OCI-LY1 (cell line): ENCODE data around the gene SLX4IP.

Source experiments
- H2AFZ ChIP-seq: fragments of 200-600 bp; sonication (generic), shearing (Covaris generic); 2 replicates; pipeline ENCODE4 v1.6.0; 2014; ENCODE audit warnings: antibody characterized with exemption, mild to moderate bottlenecking, low read length
- H3F3A ChIP-seq: fragments of 200-600 bp; sonication (generic), shearing (Covaris generic); 2 replicates; pipeline ENCODE4 v1.6.0; 2014; ENCODE audit warnings: mild to moderate bottlenecking, antibody characterized with exemption, low read length, moderate library complexity; ENCODE audit not compliant: insufficient read depth
- H3K27ac ChIP-seq: fragments of 200-600 bp; sonication (generic); 2 replicates; pipeline ENCODE4 v1.5.1; 2014; ENCODE audit warnings: low read length, mixed run types, mild to moderate bottlenecking, low read depth; ENCODE audit not compliant: poor library complexity, severe bottlenecking
- H3K27me3 ChIP-seq: fragments of 200-600 bp; sonication (generic); 2 replicates; pipeline ENCODE4 v1.6.0; 2014; ENCODE audit warnings: antibody characterized with exemption, mild to moderate bottlenecking, low read length, moderate library complexity; ENCODE audit not compliant: insufficient read depth
- H3K36me3 ChIP-seq: fragments of 200-600 bp; sonication (generic); 2 replicates; pipeline ENCODE4 v1.6.1; 2014; ENCODE audit warnings: mild to moderate bottlenecking, antibody characterized with exemption, low read length, moderate library complexity, mixed read lengths; ENCODE audit not compliant: insufficient read depth
- H3K4me1 ChIP-seq: fragments of 200-600 bp; sonication (generic); 2 replicates; pipeline ENCODE4 v1.5.1; 2014; ENCODE audit warnings: mild to moderate bottlenecking, low read length, moderate library complexity; ENCODE audit not compliant: insufficient read depth, severe bottlenecking
- H3K4me2 ChIP-seq: fragments of 200-600 bp; sonication (generic), shearing (Covaris generic); 2 replicates; pipeline ENCODE4 v1.6.1; 2014; ENCODE audit warnings: low read length
- H3K4me3 ChIP-seq: fragments of 200-600 bp; sonication (generic); 2 replicates; pipeline ENCODE4 v1.5.1; 2014; ENCODE audit warnings: low read length, low read depth, mild to moderate bottlenecking, mixed read lengths; ENCODE audit not compliant: poor library complexity, severe bottlenecking
- H3K79me2 ChIP-seq: fragments of 200-600 bp; shearing (Covaris generic); 2 replicates; pipeline ENCODE4 v1.6.1; 2016; ENCODE audit warnings: mixed run types, low read length, mixed read lengths; ENCODE audit not compliant: insufficient read depth
- H3K9ac ChIP-seq: fragments of 200-600 bp; sonication (generic), shearing (Covaris generic); 2 replicates; pipeline ENCODE4 v1.6.1; 2014; ENCODE audit warnings: mild to moderate bottlenecking, low read length, mixed read lengths
- H3K9me2 ChIP-seq: fragments of 200-600 bp; sonication (generic), shearing (Covaris generic); 2 replicates; pipeline ENCODE4 v1.6.1; 2014; ENCODE audit warnings: low read depth, mild to moderate bottlenecking, low read length, mixed read lengths
- H3K9me3 ChIP-seq: fragments of 200-600 bp; shearing (Covaris generic); 2 replicates; pipeline ENCODE4 v1.6.1; 2014; ENCODE audit warnings: low read length, mixed read lengths
- H4K20me1 ChIP-seq: fragments of 200-600 bp; sonication (generic), shearing (Covaris generic); 2 replicates; pipeline ENCODE4 v1.6.0; 2016; ENCODE audit warnings: mild to moderate bottlenecking, low read length; ENCODE audit not compliant: insufficient read depth
- CTCF ChIP-seq: fragments of 200-600 bp; sonication (generic), shearing (Covaris generic); IDR thresholded peaks from 2 replicates; pipeline ENCODE4 v1.5.1; 2017; ENCODE audit warnings: mild to moderate bottlenecking, antibody characterized with exemption, low read length, moderate library complexity, mixed read lengths
- EZH2 ChIP-seq: fragments of 200-600 bp; sonication (generic), shearing (Covaris generic); IDR thresholded peaks from 2 replicates; pipeline ENCODE4 v1.8.0; 2017; ENCODE audit warnings: borderline replicate concordance, mixed run types, mild to moderate bottlenecking, antibody characterized with exemption, low read length, moderate library complexity, mixed read lengths

Gene SLX4IP

DNA sequence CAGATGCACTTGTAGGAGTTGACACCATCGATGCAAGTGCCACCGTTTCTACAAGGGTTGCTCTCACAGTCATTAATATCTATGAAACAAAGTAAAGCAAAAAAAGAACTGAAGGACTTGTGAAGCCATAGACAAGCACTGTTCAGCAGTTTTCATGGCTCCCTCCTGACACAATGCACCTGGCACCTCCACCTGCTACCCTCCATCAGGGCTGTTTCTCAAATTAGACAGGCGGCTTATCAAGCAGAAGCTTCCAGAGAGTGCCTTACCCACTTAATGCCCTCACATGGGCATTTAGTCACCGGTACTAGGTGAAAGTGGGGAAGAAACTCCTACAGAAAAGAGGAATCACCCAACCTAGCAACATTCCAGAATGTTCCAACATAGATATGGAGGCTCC lies 210.9 kb downstream of the SLX4IP start:
- H3F3A ChIP-seq = no peaks in the 10 kb centered on the region
- H4K20me1 ChIP-seq = no peaks in the 10 kb centered on the region
- no peaks in the 10 kb centered on the region for H3K79me2 ChIP-seq
- H3K4me1 ChIP-seq = no peaks in the 10 kb centered on the region
- no peaks in the 10 kb centered on the region for H3K27me3 ChIP-seq
- H3K4me3 ChIP-seq = no peak overlapping the region
- H3K9me3 ChIP-seq = no peaks in the 10 kb centered on the region
- H3K27ac ChIP-seq = no peak overlapping the region
- no peak overlapping the region for H2AFZ ChIP-seq
- no peaks in the 10 kb centered on the region for H3K9me2 ChIP-seq
- H3K36me3 ChIP-seq = no peaks in the 10 kb centered on the region
- no peak overlapping the region for H3K4me2 ChIP-seq
- H3K9ac ChIP-seq = no peak overlapping the region
- TF ChIP-seq CTCF (no peak), EZH2 (no peak)

DNA sequence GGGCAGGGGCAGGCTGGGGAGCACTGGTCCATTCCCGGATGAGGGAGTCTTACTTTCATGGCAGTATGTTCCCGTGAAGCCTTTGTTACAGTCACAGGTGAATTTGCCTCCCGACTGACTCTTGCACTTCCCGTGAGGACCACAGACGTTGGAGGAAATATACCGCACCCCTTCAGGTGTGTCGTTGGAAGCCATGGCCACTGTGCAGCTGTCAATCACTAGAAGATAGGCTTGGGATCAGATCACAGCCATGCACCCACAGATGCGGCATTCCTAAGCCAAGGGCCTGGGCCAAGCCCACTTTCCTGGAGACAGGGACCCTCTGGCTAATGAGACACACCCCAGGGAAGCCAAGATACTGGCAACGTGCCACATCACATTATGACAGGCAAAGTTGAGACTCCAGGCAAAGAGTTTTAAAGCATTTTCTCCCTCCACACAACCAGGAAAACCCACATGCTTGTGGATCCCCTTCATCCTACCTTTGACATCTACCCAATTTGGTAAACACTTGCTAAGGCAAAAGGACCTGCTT lies 211.8 kb downstream of the SLX4IP start:
- H3K27me3 ChIP-seq = no peaks in the 10 kb centered on the region
- no peaks in the 10 kb centered on the region for H3K36me3 ChIP-seq
- no peaks in the 10 kb centered on the region for H3F3A ChIP-seq
- H3K79me2 ChIP-seq = no peaks in the 10 kb centered on the region
- no peaks in the 10 kb centered on the region for H3K9me3 ChIP-seq
- TF ChIP-seq CTCF (no peak), EZH2 (no peak)
- no peak overlapping the region for H3K4me2 ChIP-seq
- H3K4me1 ChIP-seq = no peaks in the 10 kb centered on the region
- no peak overlapping the region for H3K9ac ChIP-seq
- H3K27ac ChIP-seq = no peak overlapping the region
- no peak overlapping the region for H2AFZ ChIP-seq
- no peak overlapping the region for H3K4me3 ChIP-seq
- H4K20me1 ChIP-seq = no peaks in the 10 kb centered on the region
- H3K9me2 ChIP-seq = no peaks in the 10 kb centered on the region

DNA sequence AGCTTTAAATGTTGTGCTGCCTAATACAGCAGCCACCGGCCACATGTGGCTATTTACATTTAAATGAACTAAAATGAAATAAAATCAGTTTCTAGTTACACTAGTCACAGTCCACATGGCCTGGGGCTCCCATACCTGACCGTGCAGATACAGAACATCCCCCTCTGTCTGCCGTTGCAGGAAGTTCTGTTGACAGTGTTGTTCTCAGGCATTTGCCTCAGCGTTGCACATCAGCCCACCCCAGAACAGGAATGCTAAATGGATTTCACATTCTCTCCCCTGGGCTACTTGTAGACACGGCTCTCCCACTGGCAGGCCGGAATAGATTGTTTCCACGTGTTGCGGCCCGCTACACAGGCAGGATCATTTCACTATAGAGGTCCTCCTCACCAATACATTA lies 212.4 kb downstream of the SLX4IP start:
- Histone ChIP-seq H3K4me2 (no peak overlapping the region), H3K27ac (no peak overlapping the region), H3K36me3 (no peaks in the 10 kb centered on the region), H3K79me2 (no peaks in the 10 kb centered on the region), H3K9me3 (no peaks in the 10 kb centered on the region), H3K9ac (no peak overlapping the region), H3K9me2 (no peaks in the 10 kb centered on the region), H3K4me3 (no peak overlapping the region), H3K27me3 (no peaks in the 10 kb centered on the region), H3F3A (no peaks in the 10 kb centered on the region), H4K20me1 (no peaks in the 10 kb centered on the region), H3K4me1 (no peaks in the 10 kb centered on the region), H2AFZ (no peak overlapping the region)
- no peak for TF ChIP-seq EZH2
- TF ChIP-seq CTCF = peak; percentile 52; the same call in 1 of the 2 replicates
